NB4 (cell line): Measurements from ENCODE around the gene ZNF420.

Source experiments
- MAX ChIP-seq: IDR thresholded peaks from 2 replicates; pipeline ENCODE4 v1.6.1; 2011; ENCODE audit warnings: low read depth, low read length
- MYC ChIP-seq: IDR thresholded peaks from 2 replicates; pipeline ENCODE4 v1.6.1; 2011; ENCODE audit warnings: low read depth, low read length
- POLR2A ChIP-seq: IDR thresholded peaks from 2 replicates; pipeline ENCODE4 v1.6.1; 2011; ENCODE audit warnings: mild to moderate bottlenecking; ENCODE audit not compliant: insufficient read length; ENCODE audit errors: extremely low read depth
- TF ChIP-seq, protein P1 (sequence below): IDR thresholded peaks from one replicate; pipeline ENCODE4 v1.5.1; 2012; ENCODE audit warnings: low read depth, low read length

DNA sequence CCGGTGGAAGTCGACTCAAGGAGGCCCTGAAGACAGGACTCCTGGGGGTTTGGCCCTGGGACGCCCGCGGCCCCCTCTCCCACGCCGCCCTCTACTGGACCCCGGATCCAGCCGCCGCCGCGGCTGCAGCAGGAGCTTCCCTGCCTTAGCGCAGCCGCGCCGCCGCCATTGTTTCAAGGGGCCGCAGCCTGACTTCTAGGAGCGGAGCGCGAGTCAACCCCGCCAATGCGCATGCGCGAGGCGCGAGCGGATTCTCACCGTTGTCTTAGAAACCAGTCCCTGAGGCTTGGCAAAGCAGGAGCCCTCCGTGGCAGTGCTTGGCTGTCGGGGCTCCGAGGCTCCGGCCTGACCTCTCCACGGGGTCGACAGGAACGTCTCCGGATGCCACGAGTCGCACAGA is 19.1 kb upstream of the ZNF420 start:
- no peak for TF ChIP-seq POLR2A
- TF ChIP-seq, protein P1, sequence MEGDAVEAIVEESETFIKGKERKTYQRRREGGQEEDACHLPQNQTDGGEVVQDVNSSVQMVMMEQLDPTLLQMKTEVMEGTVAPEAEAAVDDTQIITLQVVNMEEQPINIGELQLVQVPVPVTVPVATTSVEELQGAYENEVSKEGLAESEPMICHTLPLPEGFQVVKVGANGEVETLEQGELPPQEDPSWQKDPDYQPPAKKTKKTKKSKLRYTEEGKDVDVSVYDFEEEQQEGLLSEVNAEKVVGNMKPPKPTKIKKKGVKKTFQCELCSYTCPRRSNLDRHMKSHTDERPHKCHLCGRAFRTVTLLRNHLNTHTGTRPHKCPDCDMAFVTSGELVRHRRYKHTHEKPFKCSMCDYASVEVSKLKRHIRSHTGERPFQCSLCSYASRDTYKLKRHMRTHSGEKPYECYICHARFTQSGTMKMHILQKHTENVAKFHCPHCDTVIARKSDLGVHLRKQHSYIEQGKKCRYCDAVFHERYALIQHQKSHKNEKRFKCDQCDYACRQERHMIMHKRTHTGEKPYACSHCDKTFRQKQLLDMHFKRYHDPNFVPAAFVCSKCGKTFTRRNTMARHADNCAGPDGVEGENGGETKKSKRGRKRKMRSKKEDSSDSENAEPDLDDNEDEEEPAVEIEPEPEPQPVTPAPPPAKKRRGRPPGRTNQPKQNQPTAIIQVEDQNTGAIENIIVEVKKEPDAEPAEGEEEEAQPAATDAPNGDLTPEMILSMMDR = no peak
- TF ChIP-seq MYC = no peak
- no peak for TF ChIP-seq MAX
